A549 (cell line): ENCODE data around the gene CORO2B.

Source experiments
- CBX2 ChIP-seq: fragments of 200-600 bp; sonication (generic); IDR thresholded peaks from 2 replicates; pipeline ENCODE4 v1.6.1; 2016; ENCODE audit warnings: low read depth, mild to moderate bottlenecking, borderline replicate concordance
- CBX8 ChIP-seq: fragments of 200-600 bp; sonication (generic); IDR thresholded peaks from 2 replicates; pipeline ENCODE4 v1.6.1; 2016
- CHD2 ChIP-seq: fragments of 150-350 bp; IDR thresholded peaks from 2 replicates; pipeline ENCODE4 v1.6.1; 2014; ENCODE audit warnings: low read length; ENCODE audit not compliant: partially characterized antibody
- EP300 ChIP-seq, 2 experiments: fragments of >200 bp; sonication (Bioruptor Twin); formaldehyde crosslinking; IDR thresholded peaks; 2 replicates in 1 of 2; 3 replicates in 1 of 2; pipeline ENCODE4 v1.6.1; 2016 to 2017
- ESRRA ChIP-seq: fragments of 150-350 bp; IDR thresholded peaks from 2 replicates; pipeline ENCODE4 v1.6.1; 2014; ENCODE audit warnings: mild to moderate bottlenecking, low read length, borderline replicate concordance
- MAZ ChIP-seq: fragments of 150-350 bp; IDR thresholded peaks from 2 replicates; pipeline ENCODE4 v1.6.1; 2014; ENCODE audit warnings: antibody characterized with exemption, low read depth, low read length, borderline replicate concordance
- MYC ChIP-seq: IDR thresholded peaks from 2 replicates; pipeline ENCODE4 v1.6.1; 2012; ENCODE audit warnings: mild to moderate bottlenecking, inconsistent platforms, low read length, improper control_type of control experiment, borderline replicate concordance
- POLR2A ChIP-seq: IDR thresholded peaks from 2 replicates; pipeline ENCODE4 v1.6.1; 2012; ENCODE audit warnings: mild to moderate bottlenecking, low read length
- POLR2AphosphoS2 ChIP-seq: conservative IDR thresholded peaks from 2 replicates; pipeline ENCODE4 v1.6.1; 2012; ENCODE audit warnings: low read length, improper control_type of control experiment, inconsistent platforms
- TP53 ChIP-seq: fragments of 250-450 bp; sonication (Bioruptor Pico); IDR thresholded peaks from 2 replicates; pipeline ENCODE4 v1.5.0; 2021; ENCODE audit warnings: mild to moderate bottlenecking, moderate library complexity
- ZC3H11A ChIP-seq: fragments of 450-650 bp; IDR thresholded peaks from 2 replicates; pipeline ENCODE4 v1.6.1; 2014; ENCODE audit warnings: antibody characterized with exemption, mild to moderate bottlenecking
- TF ChIP-seq, protein P1 (sequence below): fragments of >200 bp; sonication (Bioruptor Twin); formaldehyde crosslinking; IDR thresholded peaks from 3 replicates; pipeline ENCODE4 v1.5.1; 2016
- TF ChIP-seq, protein P2 (sequence below): fragments of 150-350 bp; IDR thresholded peaks from 2 replicates; pipeline ENCODE4 v1.6.1; 2014; ENCODE audit warnings: low read depth, mild to moderate bottlenecking, low read length

DNA sequence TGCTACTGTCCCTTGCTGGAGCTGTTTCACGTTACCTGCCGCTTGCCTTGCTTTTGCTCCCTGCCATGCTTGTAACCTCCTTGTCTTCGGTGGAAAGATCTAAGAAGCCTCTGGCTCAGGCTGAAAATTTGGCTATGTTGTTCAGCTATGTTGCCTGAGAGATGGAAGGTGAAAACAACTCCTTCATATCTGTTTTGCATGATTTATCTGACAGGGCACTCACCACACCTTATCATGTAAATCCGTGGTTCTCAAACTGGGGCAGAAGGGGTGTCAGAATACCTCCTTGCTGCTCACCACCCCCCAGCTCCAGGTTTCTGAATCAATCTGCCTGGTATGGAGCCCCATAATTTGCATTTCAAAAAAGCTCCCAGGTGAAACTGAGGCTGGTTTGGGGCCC lies 6.5 kb upstream of the CORO2B start:
- TF ChIP-seq, protein P1, sequence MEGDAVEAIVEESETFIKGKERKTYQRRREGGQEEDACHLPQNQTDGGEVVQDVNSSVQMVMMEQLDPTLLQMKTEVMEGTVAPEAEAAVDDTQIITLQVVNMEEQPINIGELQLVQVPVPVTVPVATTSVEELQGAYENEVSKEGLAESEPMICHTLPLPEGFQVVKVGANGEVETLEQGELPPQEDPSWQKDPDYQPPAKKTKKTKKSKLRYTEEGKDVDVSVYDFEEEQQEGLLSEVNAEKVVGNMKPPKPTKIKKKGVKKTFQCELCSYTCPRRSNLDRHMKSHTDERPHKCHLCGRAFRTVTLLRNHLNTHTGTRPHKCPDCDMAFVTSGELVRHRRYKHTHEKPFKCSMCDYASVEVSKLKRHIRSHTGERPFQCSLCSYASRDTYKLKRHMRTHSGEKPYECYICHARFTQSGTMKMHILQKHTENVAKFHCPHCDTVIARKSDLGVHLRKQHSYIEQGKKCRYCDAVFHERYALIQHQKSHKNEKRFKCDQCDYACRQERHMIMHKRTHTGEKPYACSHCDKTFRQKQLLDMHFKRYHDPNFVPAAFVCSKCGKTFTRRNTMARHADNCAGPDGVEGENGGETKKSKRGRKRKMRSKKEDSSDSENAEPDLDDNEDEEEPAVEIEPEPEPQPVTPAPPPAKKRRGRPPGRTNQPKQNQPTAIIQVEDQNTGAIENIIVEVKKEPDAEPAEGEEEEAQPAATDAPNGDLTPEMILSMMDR = no peak
- TF ChIP-seq ZC3H11A (no peak), TP53 (CRISPR knock-in tag) (no peak), POLR2A (no peak), ESRRA (no peak), CBX2 (no peak), CHD2 (no peak), POLR2AphosphoS2 (no peak), CBX8 (no peak), MAZ (no peak), MYC (no peak), EP300 (IDR thresholded peaks at IDR 0.05) (no peak)
- TF ChIP-seq, protein P2, sequence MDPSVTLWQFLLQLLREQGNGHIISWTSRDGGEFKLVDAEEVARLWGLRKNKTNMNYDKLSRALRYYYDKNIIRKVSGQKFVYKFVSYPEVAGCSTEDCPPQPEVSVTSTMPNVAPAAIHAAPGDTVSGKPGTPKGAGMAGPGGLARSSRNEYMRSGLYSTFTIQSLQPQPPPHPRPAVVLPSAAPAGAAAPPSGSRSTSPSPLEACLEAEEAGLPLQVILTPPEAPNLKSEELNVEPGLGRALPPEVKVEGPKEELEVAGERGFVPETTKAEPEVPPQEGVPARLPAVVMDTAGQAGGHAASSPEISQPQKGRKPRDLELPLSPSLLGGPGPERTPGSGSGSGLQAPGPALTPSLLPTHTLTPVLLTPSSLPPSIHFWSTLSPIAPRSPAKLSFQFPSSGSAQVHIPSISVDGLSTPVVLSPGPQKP = no peak
